G401.6 (cell line): ENCODE measurements around the gene HDAC4.
"Not testable (repeated sequence)": the region's sequence is repeated elsewhere in the genome, so short reads cannot be mapped to it uniquely, and the experiment has no call there.

Experiments
- FAIRE-seq: peaks from 2 replicates; lab custom pipeline; 2012; peaks lifted over from hg19 to GRCh38; lab: Jason Lieb, UNC

Gene HDAC4

DNA sequence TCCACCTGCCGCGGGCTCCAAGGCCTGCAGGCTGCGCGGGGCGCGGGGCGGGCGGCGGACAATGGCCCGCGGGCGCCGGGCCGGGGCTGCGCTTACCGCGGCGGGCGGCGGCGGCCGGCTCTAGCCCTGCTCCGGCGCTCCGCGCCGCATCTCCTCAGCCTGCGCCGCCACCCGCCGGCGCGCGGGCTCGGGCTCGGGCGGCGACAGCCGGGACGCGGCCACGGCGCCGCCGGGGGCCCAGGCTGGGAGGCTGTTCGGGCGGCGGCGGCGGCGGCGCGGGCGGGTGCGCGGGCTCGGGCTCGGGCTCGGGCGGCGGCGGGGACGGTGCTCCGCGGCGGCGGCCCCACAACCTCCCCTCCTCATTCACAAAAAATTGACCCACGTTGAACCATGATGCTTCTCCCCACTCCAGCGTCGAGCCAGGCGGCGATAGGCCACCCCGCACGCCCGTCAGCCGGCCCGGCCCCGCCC, at the start of gene HDAC4:
TSS of gene HDAC4 (minus strand) at position 425 of the 471 bp plus-strand sequence. CDS start 48,321 bp downstream, outside the sequence.
- no peak for FAIRE-seq

DNA sequence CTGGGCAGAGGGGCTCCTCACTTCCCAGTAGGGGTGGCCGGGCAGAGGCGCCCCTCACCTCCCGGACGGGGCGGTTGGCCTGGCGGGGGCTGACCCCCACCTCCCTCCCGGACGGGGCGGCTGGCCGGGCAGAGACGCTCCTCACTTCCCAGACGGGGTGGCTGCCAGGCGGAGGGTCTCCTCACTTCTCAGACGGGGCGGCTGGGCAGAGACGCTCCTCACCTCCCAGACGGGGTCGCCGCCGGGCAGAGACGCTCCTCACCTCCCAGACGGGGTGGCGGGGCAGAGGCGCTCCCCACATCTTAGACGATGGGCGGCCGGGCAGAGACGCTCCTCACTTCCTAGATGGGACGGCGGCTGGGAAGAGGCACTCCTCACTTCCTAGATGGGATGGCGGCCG, 48.6 kb upstream of the HDAC4 start:
- FAIRE-seq: not testable (repeated sequence)

DNA sequence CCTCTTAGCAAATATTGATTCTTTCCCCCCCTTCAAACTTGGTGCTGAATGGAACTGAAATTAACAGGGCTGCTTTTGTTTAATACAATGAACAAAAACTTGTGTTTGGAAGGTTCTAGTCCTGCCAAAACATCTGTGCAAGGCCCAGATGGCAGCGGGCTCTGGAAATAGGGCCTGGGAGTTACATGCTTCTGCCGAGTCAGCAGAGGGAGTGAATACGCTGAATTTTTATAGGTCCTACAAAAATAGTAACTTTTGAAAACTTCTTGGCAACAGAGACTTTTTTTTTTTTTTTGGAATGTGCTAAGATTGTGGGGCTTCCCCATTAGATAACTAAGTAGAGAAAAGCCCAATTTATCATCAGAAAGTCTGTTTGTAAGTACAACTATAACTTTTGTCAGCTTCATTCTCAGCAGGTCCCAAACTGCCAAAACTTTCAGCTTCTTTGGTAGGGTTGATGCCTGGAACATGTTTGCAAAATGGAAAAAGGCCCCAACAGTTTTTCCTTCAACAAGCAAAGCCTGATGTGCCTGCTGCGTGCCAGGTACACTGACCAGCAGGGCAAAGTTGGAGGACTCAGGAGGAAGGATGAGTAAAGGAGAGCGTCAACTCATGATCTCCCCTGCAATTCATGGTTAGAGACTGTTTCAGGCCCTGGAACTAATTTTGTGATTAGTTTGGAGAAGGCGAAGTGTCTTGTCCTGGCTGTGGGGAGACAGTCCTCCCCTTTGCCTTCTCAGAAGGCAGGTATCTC, 45.1 kb upstream of the HDAC4 start:
- no peak for FAIRE-seq

DNA sequence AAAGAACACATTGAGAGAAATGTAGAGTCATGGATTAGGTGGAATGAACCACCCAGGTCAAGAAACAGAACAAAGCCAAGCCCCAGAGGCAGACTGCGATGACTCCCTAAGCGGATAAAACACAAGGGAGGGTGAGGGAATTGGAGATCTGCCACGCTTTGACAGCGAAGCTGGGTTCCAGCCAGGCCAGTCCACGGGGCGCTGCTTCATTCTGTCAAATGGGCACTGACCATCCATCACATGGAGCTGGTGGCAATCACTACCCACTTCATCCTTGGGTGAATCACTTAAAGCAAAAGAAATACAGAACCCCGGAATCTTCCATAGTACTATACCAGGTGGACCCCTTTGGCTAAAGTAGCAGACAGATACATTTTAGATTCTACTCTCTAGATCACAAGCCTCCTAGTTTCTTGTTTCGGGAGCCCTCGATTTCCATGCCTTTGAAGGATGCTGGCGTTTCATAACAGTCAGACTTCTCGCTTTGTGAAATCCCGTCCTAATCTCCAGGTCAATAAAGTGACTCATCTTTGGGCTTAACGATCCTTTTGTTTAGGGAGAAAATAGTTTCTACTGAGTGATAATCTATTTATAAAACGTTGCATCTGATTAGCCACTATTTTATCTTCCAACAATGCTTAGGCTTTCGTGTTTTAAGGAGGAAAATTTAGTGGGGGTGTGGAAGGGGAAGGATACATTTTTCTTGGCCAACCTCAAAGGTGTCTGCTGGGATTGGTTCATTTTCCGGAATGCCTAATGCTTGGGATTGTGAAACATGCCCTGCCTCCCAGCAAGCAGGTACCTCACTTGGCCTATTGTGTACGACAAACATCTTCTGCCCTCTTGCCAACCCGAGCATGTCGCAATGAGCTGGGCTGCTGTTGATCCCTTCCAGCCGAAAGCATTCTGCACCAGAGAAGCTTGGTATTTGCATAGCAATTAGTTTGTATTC, 44.1 kb upstream of the HDAC4 start:
- no peak for FAIRE-seq

DNA sequence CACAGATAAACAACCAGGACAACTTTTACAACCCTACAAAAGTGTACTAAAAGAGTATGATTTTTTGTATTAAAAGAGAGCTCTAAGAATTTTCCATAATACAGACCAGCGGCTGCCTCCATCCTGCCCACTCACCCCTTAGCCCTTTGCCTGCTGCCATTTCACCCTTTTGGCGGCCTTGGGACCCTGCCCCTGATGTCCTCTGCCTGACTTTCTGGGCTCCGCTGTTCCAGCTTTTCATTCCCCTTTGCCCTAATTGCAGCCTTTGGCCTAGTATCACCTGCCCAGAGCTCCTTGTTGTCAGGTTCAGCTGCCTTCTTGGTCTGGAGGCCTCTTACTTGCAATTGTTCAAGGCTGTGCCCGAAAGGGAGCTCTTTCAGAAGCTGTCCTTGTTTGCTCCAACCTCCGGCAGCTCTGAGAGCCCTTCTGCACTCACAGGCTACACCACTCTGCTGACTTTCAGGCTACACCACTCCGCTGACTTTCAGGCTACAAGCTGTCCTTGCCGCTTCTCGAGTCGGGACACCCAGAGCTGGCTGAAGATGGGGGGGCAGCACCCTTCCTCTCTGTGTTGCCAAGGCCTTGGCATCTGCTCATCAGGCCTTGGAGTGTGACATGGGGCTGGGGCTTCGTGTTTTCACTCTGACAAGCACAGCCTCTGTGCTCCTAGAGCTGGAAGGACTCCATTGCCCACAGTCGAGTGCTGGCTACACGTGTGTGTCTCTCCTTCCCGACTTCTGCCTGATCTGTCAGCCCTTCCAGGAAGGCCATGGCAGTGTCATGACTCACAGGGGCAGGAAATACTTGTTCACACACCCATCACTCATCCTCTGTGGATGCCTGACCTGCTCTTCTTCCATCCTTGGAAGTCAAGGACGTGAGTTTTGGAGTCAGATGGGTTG, 43.1 kb upstream of the HDAC4 start:
- FAIRE-seq: no peak

DNA sequence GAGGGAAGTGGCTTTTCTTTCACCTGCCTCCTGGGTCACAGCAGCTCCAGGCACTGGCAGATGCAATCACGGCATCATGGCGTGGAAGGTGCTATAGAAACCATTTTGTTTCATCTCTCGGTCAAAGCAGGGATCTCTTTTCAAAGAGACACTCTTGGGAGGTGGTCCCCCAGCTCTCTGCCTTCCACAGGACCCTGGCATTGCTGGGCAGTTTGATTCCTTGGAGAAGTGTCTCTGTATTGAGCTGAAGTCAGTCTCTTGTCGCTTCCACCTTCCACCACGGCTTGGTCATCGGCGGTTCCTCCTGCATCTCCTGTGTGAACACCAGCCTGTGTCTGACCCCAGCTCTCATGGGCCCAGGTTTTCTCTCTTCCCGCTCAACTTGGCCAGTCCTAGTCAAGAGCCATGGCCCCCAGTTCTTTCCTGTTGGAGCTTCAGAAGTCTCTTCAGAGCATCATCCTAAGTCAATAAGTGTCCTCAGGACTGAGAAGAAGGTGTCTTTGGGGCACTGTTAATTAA, 42.3 kb upstream of the HDAC4 start:
- FAIRE-seq: no peak

DNA sequence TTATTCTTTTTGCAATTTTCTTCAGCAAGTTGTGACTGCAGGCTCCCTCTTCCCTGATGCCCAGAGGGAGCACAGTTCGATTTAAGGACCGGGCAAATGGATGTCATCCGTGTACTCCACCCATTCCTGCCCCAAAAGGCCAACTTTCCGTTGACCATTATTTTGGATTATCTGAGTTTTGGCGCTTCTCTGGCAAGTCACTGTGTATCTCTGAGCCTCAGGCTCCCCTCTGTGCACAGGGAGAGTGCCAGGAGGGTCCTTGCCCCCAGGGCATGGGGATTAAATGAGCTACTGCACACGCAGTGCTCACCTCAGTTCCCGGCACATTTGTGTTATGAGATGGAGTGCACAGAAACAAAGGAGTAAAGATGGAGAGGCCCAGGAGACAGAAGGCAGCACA, 41.4 kb upstream of the HDAC4 start:
- FAIRE-seq: no peak

DNA sequence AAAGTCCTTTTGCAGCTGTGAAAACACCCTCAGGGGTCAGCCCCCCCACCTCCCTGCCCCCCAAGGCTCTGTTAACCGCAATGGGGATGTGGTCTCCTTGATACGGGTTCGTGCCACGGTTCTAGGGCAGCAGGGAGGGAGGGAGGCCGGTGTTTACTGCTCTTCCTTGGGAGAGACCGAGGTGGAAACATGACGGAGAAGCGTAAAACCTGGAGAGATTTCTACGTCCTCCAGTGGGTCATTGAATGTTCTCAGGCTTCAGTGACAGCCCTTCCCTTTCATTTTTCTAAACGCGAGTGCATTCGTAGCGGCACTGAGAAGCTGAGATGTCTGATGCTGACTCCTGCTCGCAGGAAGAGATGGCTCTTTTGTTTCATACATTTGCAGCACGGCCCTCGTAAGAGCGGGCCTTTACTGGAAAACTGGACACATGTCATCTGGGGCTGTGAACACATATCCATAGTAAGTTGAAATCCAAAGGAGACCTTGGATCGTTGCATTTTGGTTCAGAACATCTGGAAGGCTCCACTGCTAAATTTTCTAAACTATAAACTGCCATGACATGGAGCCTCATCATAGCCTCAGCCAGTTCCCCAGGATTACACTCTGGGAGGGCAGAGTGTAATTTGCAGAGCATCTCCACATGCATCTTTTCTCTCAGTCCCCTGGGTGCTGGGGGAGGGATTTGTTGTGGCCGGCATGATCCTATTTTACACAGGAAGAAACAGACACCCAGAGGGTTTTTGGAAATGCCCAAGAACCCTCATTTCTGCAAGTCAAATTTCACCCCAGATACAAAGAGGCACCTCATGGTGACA, 40.6 kb upstream of the HDAC4 start:
- FAIRE-seq: no peak

DNA sequence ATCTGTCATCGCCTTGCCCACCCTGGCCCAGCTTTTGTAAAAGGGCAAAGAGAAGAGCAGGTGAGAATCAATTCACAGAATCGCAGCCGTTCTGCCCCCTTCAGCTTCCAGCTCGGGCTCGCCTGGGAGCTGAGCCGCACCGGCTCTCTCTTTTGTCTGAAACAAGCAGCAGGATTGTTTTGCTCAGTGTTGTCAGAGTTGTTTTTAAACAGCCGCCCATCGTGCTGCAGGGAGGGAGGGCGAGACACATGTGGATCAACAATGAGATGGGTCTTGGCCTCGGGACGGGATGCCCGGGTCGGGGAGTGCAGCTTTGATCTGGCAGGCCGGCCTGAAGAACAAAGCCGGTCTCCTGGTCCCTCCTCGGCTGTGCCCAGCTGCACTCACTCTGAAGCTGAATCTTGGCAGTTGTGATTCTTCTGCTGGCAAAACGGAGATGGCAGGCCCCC, 39.7 kb upstream of the HDAC4 start:
- FAIRE-seq: no peak

DNA sequence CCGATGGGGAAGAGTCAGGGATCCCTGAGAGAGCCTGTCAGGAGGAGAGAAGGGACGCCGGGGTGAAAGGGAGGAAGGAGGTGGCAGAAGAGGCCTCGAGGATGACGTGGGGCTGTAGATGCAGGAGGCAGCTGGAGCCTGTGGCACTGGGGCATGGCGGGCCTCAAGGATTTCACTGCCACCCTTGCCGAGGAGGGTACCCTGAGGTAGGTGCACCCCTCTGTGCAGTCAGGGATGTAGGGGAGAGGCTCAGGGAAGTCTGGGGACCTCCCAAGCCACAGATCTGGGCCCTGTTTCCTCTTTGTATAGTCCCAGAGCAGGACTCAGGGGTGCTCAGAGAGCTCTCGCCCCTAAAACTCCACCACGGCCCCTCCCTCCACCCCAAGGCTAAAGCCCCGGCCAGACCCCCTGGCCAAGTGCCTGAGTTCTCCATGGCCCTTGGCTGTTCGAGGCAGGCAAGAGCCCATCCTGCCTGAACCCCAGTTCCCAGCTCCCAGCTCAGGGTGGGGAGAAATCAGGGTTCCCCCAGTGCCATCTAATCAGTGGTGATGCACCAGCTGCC, 39.0 kb upstream of the HDAC4 start:
- no peak for FAIRE-seq

DNA sequence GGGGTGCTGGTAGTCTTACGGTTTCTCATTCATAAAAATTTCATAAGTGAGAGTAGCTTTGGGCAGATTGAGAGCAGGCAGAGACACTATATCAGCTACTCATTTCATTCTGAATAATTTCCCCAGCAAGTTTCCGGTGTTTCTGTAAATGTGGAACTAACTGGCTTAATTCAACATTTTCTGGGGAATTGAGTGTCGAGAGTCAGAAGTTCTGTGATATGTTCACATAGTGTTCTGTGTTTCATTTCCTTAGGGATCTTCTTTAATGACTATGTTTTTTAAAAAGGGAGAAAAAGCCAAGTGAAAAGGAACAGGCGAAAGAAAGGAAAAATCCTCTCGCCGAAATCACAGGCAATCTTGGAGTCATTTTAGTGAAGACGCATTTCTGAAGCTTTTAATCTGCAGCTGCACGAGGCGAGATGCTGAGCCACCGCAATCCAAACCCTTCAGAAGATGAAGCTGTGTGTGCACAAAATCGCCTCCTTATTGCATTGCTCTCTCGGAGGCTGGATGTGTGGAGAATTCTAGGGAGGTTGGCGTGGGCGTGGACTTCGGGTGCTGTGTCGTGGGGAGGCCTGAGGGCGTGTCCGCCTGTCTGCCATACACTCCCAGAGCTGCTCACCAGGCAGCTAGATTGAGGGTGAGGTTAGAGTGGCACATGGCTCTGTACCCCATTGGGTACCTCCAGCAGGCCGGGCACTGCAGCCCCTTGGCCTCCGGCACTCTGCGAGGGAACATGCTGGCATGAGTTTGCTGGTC, 38.4 kb upstream of the HDAC4 start:
- FAIRE-seq: no peak

DNA sequence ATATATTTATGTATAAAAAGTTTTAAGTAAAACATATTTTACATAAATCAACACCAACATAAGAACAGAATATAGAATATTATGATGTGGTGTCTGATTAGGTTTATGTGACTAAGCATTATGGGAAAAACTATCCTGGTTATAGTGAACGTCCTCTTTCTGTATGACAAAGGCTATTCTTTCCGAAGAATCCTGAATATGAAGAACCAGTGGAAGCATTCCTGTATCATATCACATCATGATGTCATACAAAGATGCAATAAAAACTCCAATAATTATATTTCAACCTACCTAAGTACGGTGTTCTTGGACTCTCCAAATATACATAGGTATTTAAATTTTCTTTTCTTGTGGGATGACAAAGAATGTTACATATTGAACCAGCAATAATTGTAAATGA, 37.5 kb upstream of the HDAC4 start:
- FAIRE-seq: no peak

DNA sequence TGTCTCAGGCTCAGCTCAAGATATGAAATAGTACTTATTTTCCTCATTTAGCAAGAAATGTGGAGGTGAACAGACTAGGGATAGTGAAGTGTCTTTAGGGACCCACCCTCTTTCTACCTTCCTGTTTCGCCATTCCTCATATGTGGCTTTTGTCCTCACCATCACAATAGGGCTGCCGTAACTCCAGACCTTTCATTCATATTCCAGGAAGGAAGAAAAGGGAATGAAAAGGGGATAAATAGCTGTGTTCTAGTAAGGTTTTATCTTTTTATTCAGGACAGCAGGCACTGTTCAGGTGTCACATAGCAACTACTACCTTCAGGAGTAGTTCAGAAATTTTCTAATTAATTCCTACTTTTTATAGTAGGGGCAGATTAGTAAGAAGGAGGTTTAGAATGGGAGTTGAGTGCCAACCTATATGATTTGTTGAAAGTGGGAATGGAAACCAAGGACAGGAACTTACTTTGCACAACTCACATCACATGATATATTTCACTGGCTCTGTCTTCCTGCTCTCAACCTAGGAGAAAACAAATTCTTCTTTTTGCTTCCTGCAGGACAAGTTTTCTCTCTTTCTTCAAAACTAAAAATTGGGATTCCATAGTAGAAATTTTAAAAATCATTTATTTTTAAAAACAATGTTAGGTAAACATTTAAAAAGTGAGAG, 36.0 kb upstream of the HDAC4 start:
- no peak for FAIRE-seq

DNA sequence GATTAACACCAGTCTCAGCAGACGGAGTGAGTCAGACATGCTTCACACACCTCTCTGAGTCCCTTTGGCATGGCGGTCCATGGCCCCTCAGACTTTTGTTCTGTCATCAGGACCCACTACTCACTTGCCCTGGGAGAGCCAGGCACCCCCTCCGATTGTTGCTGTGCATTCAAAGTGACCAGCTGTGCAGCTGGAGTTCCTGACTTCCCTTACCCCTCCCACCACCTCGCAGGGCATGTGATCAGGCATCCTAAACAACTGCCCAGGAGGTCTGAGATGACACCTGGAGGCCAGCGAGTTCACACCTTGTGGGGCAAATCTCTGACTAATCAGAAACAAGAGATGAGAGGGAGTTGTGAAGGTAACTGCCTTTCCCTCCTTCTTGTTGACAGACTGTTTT, 35.3 kb upstream of the HDAC4 start:
- FAIRE-seq: no peak

DNA sequence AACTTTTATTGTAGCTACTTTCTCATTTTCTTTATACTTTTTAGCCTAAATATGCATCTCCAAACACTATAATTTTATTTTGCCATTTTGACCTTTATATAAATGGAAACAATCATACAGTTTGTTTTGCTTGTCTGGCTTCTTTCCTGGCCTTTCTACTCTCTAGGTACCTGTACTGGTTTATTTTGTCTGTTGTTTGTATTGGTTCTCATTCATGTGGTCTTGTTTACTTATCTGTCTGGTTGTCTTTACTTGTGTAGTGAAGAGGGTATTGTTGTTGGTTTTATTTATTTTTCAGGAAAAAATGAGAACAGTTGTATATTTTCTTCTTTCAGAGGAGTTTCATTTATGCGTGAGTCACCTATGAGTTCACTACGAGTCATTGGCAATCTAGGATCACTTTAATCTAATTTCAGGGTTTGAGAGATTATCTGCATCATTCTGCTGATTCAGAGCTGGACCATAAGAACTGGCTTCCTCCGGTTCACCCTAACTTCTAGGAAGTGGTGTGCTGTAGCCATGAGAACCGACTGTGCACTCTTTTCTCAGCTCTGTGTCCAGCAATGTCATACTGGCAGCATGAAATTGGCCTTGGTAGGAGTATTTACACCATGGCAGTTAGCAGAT, 33.1 kb upstream of the HDAC4 start:
- FAIRE-seq: no peak

DNA sequence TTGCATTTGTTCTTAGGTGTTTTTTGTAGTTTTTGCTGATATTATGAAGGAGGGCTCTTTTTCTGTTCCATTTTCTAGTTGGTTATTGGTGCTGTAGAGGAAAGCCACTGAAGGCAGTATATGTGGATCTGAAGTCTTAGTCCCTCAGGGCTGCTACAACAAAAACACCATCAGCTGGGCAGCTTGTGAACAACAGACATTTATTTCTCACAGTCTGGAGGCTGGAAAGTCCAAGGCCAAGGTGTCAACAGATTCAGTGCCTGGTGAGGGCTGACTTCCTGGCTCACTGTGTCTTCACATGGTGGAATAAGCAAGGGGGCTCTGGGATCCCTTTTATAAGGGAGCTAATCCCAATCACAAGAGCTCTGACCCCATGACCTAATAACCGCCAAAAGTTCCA, 31.4 kb upstream of the HDAC4 start:
- FAIRE-seq: no peak

DNA sequence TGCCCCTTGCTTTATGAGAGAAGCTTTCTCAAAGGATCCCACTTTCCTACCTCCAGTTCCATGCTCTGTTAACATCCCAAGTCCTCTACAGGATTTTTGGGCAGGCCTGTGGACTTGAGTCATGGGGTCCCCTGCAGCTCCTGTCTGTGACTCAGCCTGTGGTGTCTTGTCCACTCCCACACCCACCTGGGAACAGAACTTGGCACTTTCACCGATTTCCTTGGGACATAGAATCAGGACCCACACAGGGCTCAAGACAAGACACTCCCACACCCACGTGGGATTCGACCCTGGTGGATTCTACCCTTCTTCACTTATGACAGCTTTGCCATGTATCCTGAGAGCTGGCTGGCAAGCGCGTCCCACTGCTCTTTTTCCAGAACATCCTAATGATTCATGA, 30.7 kb upstream of the HDAC4 start:
- no peak for FAIRE-seq

DNA sequence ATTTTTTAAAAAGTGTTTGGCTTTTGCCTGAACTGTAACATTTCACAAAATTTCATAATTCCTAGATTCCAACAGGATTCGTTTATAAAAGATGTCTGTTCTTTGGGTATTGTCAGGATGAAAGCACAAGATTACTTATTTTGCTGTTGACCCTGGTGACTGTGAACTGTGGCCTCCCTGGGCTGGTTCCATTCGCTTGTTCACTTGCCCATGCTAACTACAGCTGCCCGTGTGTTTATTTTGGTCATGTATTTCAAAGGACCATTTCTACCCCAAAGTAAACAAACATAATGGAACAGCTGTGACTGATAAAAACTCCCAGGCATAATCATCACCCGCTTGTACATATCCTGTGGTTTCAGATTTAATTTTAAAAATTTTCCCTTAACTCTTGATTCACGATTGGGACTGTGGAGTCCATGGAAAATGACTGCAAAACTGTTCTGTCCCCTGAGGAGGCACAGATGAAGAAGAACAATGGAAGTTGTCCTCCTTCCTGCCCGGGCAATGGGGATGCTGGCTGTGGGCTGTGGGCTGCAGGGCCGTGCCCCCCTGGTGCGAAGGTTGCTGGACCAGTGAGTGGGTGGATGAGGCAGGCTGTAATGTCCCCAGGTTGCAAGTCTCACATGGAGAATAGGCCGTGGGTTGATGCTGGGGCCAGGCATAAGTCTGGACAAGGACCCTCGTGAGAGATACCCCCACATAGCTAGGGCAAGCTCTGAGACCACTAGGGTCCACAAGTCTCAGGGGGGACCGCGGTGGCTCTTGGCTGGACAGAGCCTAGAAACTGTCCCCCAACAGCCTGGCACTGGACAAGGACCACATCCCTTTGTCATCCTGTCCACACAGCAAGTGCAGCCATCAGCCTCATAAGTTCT, 28.9 kb upstream of the HDAC4 start:
- FAIRE-seq: no peak
